Head of caudate nucleus (tissue), 42 donors: ENCODE measurements around the gene SARS2.
"Not testable (repeated sequence)": the region's sequence is repeated elsewhere in the genome, so short reads cannot be mapped to it uniquely, and the experiment has no call there.

ENCODE experiments used
- DNase-seq, 42 donors: peaks; one replicate each; pipeline versions ENCODE4 v3.0.0 to v3.0.0-alpha.2; 2020 to 2021; ENCODE audit warnings: mixed read lengths in 7 of 42
- intact Hi-C: fragments of 100-400 bp; cut with DNase I; formaldehyde crosslinking; loops from one replicate; pipeline ENCODE4 v1.15.0; 2022

SARS2 gene

GRCh38 chr19:38900743-38901190 is 29.8 kb downstream of the SARS2 start:
- no peak for DNase-seq
- intact Hi-C loops = no loop called here

DNA sequence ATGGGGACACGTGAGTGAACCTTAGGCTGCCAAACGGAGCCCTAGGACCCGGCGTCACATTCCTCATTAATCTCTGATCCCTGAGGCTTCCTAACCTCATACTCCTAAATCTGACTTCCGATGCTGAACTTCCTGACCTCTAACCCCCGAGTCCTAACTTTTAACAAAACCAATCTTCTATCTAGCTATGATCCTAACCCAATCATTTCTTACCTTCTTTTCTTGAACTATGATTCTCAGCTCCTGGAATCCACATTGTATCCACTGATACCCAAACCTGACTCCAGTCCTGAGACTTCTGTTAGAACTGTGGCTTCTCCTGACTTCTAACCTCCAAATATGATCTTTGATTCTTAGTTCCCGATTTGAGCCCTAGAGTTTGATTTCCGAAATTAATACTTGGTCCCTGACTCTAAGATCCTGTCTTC is 30.3 kb downstream of the SARS2 start:
- DNase-seq = peak in 1 of 42 donors; percentile 81
- intact Hi-C loops = no loop called here

DNA sequence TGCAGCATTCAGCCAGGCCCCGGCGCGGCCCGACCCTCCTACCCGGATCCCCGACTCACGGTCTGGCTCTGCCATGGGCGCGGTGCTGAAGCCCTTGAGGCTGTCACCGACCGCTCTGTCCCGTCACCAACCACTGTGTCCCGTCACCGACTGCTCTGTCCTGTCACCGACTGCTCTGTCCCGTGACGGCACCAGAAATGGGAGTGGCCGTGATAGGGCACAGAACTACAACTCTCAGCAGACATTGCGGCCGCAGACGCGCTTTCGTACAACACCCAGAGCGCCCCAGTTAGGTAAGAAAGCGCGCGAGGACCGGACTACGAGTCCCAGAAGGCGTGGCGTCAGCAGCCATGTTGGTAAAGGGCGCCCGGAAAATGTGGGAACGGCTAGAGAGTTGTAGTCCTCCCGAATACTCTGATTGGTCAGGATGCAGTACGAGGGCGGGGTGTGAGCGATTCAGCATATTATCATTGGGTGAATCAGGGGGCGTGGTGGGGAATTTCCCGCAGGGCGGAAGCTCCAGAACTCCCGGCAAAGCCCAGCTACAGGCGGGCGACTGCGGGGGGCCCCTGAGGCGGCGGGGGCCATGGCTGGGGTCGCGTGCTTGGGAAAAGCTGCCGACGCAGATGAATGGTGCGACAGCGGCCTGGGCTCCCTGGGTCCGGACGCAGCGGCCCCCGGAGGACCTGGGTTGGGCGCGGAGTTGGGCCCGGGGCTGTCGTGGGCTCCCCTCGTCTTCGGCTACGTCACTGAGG is 30.9 kb downstream of the SARS2 start, which contains the start of the genes NFKBIB and SIRT2:
NFKBIB (plus strand) TSS at position 523 of the 755 bp plus-strand sequence; CDS start at position 587, 64 bp downstream.
SIRT2 (minus strand) TSS at position 172 of the 755 bp plus-strand sequence; CDS start at position 75, 97 bp downstream.
- intact Hi-C loops = loop anchor here (5.0 kb wide), 1 partner anchor 52 kb away; the partner anchor contains the start of gene HNRNPL
- peak; percentile 97 to 100 (median 100) for DNase-seq

DNA sequence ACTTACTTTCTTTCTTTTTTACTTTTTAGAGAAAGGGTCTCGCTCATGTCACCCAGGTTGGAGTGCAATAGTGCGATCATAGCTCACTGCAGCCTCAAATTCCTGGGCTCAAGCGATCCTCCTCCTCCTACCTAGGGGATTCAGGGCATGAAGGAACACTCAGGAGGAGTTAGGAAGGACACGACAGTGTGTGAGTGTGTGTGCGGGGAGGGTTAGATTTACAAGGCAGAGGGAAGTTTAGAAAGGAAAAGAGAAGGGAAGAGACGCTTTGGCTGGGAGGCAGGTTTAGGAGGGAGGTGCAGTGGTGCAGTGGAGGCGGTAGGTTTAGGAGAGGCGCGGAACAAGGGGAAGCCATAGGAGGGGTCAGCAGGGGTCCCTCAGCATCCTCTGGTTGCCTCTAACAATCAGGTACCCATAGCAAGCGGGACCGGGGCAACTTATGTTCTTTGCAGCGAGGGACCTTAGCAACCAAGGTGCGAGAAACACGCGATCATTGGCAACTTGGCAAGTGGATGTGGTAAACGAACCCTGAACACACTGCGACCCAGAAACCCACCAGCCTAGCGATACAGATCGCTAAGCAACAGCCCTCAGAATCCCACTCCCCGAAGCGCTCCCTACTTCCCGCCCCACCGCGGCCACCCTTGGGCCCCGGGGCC is 31.6 kb downstream of the SARS2 start:
- intact Hi-C loops = loop anchor here (5.0 kb wide), 1 partner anchor 52 kb away; the partner anchor contains the start of gene HNRNPL
- DNase-seq = peak in 16 of 42 donors; percentile 8 to 46 (median 20)

- intact Hi-C loops = loop anchor here (5.0 kb wide), 1 partner anchor 48 kb away; the partner anchor contains the start of gene HNRNPL
- DNase-seq = peak in 1 of 42 donors; percentile 12
Measured at GRCh38 chr19:38894968-38895367, 35.6 kb downstream of the SARS2 start.

DNA sequence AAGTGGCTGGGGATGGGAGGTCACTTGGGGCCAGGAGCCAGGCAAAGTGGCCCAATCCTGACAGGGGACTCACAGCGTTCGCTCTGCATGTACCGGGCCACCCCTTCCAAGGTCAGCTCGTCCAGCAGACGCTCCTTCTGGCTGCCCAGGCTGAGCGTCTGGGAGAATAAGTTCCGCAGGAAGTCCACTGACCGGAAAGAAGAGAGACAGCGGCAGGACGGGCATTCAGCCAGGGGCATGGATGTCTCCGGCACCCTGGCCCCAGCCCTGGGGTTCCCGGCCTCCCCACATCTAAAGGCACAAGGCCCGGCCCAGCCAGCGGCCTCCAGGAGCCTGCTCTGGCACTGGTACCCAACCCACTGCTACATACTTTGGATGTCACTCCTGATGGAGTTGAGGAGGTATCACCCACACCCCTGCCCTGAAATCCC is 37.2 kb downstream of the SARS2 start:
- intact Hi-C loops = no loop called here
- peak in 8 of 42 donors; percentile 10 to 58 (median 26) for DNase-seq

GRCh38 chr19:38892841-38893240 is 37.7 kb downstream of the SARS2 start:
- DNase-seq = no peak
- intact Hi-C loops = no loop called here

DNA sequence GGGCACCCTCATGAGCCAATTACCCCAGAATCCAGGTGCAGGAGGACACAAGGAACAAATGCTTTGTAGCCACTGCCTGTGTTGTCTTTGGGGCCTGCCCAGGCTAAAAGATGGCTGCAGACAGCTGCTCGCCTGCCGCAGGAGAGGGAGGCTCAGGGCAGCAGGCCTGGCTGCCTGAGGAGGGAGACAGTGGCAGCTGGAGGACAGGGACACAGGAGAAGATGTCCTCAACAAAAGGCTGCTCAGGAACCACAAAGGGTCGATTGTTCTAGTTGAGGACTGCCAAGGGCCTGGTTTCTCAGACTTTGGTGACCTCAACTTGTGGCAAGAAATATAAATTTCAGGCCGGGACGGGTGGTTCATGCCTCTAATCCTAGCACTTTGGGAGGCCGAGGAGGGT is 38.8 kb downstream of the SARS2 start:
- DNase-seq = peak in 41 of 42 donors; percentile 33 to 85 (median 67)
- intact Hi-C loops = no loop called here

DNA sequence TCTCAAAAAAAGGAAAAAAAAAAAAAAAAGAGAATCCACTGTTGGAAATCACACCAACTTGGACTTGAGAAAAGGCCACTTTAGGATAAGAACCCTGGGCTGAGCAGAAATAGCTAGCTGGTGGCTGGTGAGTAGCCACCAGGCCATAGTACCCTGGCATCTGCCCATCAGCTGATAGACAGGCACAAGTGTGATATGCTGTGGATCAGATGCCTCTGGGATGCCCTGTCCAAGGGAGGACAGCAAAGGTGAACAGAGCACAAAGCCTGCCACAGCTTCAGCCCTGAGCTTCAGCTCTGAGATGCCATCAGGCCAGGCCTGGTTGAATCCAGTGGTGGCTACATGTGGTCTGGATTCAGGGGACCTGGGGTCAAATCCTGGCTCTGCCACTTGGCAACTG is 39.9 kb downstream of the SARS2 start:
- DNase-seq = no peak
- intact Hi-C loops = no loop called here

- intact Hi-C loops = no loop called here
- no peak for DNase-seq
Measured at GRCh38 chr19:38889803-38890202, 40.8 kb downstream of the SARS2 start.

DNA sequence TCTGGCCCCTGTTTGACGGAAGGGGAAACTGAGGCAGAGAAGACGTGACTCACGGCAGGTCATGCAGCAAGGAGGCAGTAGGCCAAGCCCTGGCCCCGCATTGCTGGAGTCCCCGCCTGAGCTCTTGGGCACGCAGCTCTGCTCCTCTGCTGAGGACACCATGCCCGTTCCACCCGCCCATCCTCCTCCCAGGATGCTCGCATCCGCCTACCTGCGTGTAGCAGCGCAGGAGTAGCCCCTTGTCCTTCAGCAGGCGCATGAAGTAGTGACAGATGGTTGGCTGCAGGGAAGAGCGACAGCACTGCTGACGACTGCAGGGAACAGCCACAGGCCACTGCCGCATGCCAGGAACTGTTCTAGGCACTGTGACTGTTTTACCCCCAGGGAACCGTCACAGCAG is 41.7 kb downstream of the SARS2 start:
- intact Hi-C loops = no loop called here
- no peak for DNase-seq

DNA sequence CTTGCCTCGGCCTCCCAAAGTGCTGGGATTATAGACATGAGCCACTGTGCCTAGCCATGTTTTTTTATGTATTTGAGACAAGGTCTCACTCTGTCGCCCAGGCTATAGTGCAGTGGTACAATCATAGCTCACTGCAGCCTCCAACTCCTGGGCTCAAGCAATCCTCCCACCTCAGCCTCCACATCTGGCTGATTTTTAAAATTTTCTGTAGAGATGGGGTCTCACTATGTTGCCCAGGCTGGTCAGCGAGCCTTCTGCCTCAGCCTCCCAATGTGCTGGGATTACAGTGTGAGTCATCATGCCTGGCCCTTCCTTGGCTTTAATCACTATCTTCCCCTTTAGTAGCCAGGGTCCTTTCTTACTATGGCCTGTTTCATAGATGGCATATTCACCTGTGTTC is 45.9 kb downstream of the SARS2 start:
- intact Hi-C loops, DNase-seq: not testable (repeated sequence)

- intact Hi-C loops = no loop called here
- no peak for DNase-seq
Measured at GRCh38 chr19:38883286-38883685, 47.3 kb downstream of the SARS2 start.

DNA sequence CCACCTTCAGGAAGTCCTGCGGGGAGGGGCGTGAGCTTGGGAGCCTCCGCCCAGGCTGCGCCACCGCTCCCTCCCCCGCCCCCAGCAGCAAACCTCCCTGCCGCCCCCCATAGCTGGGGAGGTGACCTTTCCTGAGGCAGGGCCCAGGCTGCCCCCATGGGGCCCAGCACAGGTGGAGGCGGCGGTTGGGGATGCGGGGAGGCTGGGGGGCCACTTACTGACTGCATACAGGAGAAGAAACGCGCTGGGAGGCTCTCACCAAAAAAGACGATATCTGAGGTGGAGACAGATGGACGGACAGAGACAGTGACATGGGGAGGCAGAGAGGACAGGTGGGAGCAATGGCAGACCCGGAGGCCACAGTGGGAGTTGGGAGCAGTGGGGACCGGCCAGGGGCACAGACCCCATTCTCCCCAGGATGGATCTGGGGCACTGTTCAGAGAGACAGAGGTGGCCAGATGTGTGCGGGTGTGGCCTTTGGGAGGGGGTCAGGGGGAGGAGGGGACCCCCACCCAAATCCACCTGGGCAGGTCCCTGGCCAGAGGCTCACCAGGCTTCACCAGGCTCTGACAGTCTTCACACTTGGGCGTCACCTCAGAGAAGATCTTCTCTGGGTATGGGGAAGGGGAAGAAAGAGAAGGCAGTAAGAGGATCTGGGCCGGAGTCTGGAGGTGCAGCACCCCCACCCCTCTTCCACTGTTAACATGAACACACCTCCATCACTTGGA is 49.5 kb downstream of the SARS2 start:
- intact Hi-C loops = no loop called here
- no peak for DNase-seq

DNA sequence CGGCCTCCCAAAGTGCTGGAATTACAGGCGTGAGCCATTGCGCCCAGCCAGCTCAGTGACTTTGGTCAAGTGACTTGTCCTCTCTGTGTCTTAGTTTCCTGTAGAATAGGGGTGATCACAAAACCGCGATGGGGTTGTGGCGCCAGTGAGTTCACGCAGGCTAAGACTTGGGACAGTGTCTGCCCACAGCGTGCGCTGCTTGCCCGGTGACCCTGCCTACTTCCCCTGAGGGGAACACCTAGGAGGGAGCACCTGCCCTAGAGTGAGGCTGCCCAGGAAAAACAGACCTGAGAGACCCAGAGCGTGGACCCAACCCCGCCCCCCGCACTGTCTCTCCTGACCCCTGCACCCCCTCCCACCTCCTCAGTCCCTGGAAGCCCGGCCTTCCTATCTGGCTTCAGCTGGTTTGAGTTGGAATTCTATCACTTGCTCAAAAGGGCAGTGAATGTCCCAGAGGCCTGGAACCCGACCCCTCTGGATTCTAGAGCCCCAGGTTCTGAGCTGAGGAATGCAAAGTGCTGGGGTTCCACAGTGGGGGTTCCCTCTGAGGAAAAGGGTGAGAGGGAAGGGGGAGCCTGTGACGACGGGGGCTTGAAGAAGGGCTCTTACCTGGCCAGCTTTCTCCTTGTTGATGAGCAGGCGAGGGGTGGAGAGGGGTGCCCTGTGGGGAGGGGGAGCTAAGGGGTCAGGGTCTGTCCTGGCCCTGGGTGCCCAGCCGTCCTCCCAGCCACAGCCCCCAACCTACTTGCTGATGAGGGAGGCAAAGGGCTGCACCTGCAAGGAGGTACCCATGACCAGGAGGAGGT is 50.3 kb downstream of the SARS2 start:
- intact Hi-C loops = no loop called here
- DNase-seq = no peak

DNA sequence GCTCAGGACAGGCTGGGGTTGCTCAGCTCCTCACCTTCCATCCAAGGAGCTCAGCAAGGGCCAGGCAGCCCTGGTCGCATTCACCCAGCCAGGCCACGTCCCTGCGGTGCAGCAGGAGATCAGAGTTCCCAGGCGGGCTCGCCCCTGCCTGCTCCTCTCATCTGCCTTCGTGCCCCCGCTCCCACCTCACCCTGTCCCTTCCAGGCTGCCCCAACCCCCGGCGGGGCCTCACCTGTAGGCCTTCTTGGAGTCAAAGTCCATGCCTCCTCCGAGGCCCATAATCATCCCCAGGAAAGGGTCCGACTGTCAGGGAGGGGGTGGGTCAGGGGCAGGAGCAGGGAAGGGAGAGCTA is 51.2 kb downstream of the SARS2 start:
- DNase-seq = no peak
- intact Hi-C loops = no loop called here

GRCh38 chr19:38878575-38879399 is 51.8 kb downstream of the SARS2 start:
- DNase-seq = no peak
- intact Hi-C loops = no loop called here
